GM19238 (cell line): ENCODE data around the gene CDK5R2.

Experiments used
- DNase-seq: peaks from one replicate; pipeline ENCODE4 v3.0.0; 2011; ENCODE audit warnings: low spot score; ENCODE audit not compliant: insufficient read length

CDK5R2 gene

GRCh38 chr2:218986148-218986761 lies 26.8 kb downstream of the CDK5R2 start:
- no peak for DNase-seq

- DNase-seq, result no peak
These were observed 28.7 kb downstream of the CDK5R2 start for GRCh38 chr2:218988164-218988563.

- no peak for DNase-seq
These were observed 29.2 kb downstream of the CDK5R2 start for GRCh38 chr2:218988650-218989049.

DNA sequence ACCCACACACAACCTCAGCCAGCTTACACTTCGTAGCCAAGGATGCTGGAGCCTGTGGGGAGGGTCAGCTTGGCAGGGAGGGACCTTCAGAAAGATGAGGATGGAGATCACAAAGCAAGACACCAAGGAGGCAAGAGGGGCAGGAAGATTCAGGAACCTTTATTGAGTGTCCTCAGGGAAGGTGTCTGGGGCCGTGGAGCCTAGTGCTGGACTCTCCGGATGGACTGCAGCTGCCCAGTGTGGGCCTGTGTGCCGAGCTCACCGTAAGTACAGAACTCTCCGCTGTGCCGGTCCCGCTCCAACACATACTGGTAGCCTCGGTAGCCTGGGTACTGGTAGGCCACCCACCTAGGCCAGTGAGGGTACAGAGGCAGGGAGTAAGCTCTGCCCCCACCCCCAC lies 30.6 kb downstream of the CDK5R2 start:
- DNase-seq, result no peak

- DNase-seq, result no peak
These were observed 31.1 kb downstream of the CDK5R2 start for GRCh38 chr2:218990612-218991011.

DNA sequence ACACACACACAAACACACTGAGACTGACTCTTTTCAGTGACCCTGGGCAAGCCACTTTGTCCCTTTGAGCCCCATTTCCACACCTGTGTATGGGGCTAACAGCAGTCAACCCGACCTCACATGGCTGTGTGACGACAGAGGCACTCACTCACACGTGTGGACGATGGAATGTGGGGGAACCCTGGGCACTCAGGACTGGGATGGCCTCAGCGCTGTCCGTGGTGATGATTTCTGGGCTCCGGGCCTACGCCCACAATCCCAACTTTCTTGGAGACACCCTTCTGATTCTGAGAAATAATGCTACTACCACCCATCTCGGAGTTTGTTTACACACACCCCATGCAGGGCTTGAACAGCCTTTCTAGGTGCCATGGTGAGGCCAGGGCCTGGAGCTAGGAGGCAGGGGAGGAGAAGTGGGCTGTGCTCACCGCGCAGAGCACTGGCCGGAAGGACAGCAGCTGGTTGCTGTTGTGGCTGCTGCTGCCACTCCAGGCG lies 32.3 kb downstream of the CDK5R2 start:
- no peak for DNase-seq

DNA sequence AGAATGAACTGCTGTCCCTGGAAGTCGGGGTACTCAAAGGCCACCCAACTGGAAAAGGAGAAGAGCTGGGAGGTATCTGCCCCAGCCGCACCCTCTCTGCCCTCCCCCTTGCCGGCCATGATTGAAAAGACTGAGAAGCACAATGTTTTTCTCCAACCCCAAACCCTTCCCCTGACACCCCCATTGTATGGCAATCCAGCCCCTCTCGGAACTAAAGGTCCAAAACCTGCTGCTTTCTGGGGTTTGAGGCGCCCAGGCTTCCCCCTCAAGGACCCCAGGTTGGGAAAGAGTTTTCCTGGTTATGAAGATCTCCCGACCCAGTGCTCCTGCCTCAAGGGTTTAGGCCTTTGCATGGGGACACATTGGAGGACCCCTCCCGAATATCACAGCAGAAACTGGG lies 32.7 kb downstream of the CDK5R2 start:
- DNase-seq, result no peak

DNA sequence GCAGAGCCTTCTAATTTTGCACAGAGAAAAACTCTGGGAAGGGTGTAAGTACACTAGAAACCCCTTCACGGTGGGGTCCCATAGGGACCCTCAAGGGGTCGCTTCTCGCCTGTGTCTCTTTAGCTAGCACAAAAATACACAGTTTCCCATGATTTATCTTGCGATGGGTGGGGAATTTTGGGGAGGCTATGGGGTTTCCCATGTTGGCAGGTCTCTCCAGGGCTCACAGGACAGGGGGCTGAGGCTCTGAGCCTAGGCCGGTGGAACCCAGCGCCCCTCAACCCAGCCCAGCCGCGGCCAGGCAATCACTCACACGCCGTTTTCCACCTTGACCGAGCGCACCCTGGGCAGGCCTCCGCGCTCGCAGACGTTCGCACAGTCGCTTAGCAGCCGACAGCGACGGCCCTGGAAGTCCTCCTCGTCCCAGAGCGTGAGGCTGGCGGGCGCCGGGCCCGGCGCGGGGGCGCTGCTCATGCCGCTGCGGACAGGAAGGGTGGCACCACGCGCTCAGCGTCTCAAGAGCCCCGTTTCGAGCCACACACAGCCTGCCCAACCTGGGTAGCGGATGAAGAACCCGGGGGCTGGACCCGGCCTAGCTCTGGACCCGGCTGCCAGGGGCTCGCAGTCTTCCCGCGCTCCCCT lies 33.4 kb downstream of the CDK5R2 start:
- DNase-seq, result no peak

DNA sequence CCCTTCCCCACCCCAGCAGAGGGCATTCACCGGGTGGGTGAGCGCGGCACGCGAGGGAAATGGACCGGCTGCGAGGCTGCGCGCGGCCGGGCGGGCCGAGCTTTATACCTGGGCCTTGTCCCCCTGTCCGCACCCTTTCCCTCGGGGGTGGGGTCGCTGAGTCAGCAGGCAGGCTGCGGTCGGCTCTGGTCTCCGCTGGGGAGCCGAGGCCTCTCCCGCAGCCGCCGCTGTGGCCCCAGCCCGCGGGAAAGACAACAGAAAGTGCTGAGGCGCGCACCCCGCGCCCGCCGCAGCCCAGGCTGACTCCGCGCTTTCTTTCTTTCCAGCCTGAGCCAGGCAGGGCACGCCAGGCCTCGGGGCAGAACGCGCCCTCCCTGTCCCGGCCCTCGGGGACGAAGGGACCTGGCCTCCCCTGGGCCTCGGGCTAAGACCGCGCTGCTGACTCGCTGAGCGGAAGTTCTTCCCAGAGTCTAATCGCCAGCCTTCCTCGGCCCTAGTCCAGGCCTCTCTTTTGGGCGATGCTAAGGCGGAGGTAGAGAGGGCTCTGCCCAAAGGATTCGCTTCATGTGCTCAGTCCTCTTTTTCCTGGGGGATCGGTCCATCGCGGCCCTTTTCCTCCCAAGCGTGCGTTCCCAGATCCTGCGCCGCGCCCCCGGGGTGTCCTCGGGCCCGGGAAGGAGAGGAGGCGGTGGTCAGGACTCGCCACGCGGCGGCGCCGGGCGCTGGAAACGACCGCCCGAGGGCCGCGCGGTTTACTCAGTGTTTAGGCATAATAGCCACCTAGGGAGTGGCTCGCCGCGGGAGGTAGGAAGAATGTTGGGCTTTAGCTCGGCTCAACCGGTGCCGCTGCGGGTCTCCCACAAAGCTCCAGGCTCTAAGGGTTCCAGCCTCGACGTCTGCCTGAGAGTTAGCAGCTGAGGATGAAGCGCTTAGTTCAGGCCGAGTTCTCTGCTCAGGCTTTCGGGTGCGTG lies 34.2 kb downstream of the CDK5R2 start, which contains the start of gene CRYBA2:
Gene CRYBA2 (minus strand): TSS at position 78 of the 971 bp plus-strand sequence. CDS start 246 bp downstream, outside the sequence.
- no peak for DNase-seq

DNA sequence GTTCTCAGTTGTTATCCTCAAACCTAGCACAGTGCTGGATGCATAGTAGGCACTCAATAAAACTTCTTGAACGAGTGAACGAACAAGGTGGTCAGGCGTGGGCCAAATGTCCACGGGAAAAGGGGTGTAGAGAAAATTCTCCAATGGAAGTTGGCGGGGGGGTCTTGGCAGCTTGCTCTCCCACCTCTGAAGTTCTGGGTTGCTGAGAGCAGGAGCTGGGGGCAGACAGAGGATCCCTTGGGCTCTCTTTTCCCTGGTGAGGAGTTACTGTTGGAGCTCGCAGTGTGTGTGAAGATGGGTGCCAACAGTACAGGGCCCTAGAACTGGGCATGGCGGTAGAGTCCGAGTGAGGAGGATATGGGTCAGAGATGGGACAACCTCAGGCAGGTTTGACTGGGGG lies 36.1 kb downstream of the CDK5R2 start:
- DNase-seq, result no peak

- DNase-seq, result peak; percentile 84
These were observed 36.7 kb downstream of the CDK5R2 start for GRCh38 chr2:218995972-218996711.

GRCh38 chr2:218996937-218997336 lies 37.5 kb downstream of the CDK5R2 start:
- no peak for DNase-seq

- DNase-seq, result no peak
These were observed 38.3 kb downstream of the CDK5R2 start for GRCh38 chr2:218997731-218998130.

GRCh38 chr2:218998414-218999002 lies 39.0 kb downstream of the CDK5R2 start:
- no peak for DNase-seq

DNA sequence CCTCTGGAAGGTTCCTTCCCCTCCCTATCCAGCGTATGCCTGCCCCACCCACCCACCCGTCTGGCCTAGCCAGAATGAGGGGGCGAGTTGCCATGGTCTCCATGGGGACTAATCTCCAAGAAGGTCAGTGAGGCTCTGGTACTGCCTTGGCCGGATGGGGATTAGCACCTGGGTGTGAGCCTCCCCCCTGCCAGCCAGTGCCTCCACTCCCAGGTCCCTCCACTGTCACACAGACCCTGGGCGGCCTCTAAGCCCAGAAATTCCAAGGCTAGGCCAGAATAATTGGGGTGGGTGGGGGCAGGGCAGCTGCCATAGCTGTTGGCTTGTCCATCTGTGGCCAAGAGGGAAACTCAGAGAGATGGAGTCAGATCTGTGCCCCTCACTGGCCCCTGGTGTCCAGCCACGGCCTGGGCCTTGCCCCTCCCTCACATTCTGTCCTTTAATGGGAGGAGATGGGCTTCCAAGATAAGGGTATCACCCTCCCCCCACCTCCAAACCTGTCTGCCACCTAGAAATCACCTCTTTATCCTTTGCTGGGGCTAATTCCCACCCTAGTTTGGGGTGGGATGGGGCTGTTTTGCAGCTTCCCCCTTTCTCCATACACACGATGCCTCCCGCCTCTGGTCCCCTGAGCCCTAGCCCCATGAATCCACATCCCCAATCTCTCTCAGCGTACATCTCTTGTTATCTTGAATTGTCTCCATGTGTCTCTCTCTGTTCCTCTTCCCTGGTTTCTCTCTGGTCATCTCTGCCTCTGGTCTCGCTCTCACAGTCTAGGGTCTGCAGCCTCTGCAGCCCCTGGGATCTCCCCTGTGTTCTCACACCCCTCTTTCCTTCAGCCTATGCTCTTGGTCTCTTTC lies 39.8 kb downstream of the CDK5R2 start:
- DNase-seq, result no peak

DNA sequence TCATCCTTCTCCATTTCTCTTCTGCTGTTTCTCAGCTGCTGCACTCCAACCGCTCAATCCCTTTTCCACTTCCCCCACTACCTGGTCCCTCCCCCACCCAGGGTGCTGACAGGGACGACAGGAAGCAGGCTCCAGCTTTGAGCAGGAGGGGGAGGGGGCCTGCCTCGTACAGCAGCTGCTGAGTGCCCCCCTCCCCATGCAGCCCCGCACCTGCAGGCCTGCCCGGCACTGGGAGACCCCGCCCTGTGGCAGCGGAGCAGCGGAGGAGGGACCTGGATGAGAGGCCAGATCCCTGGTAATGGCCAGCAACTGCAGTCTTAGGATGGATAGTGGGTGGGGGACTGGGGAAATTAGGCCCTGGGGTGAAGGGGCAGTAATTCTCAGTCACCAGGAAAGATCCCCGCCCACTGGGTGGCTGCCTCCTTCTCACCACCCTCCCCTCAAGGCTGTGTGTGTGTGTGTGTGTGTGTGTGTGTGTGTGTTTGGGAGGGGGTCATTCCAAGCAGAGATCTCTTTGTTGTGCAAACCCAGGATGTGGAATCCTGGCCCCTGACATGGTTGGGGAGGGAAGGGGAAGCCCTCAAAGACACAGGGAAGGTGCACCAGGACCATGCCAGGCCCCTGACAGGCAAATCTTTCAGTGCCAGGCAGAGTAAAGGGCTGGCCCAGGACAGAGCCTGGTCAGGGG lies 40.6 kb downstream of the CDK5R2 start:
- no peak for DNase-seq

DNA sequence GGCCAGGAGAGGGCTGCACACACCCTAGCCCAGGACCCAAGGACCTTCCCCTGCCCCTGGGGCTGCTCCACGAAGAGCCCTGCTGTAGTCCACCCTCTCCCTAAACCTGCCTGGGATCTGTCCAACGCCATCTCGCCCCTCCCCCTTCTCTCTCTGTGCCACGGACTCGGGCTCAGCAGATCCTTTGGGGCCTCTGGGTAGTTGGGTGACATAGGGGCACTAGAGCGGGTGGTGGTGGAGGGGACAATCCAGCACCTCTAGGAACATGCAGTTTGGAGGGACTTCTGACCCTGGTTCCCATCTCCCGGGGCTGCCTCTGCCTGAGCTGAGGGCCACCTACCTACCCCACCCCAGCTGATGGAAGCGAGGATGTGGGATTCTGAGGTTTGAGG lies 41.1 kb downstream of the CDK5R2 start:
- DNase-seq, result no peak

GRCh38 chr2:219001100-219001576 lies 41.7 kb downstream of the CDK5R2 start:
- no peak for DNase-seq
